ENCODE results near the gene FAM3A. TPM values are rescaled to one million over a fixed set of nuclear protein-coding genes. Genes with fewer than 3 reads are reported as not detected.
"Not testable (repeated sequence)": the region's sequence is repeated elsewhere in the genome, so short reads cannot be mapped to it uniquely, and the experiment has no call there.

FAM3A gene
- total RNA-seq, 1 experiment from 2014 or later: 47.5 TPM

- no peak for DNase-seq (ENCODE audit: low spot score)
- in situ Hi-C loops (cut with HindIII; ENCODE audit: low sequenced_read_pairs): no loop called here
These were observed 8.2 kb downstream of the FAM3A start for GRCh38 chrX:154507673-154508383.

- in situ Hi-C loops (cut with HindIII; ENCODE audit: low sequenced_read_pairs): no loop called here
- DNase-seq (ENCODE audit: low spot score): no peak
These were observed 9.3 kb downstream of the FAM3A start for GRCh38 chrX:154506483-154507332.

- in situ Hi-C loops (cut with HindIII; ENCODE audit: low sequenced_read_pairs): no loop called here
- DNase-seq (ENCODE audit: low spot score): no peak
These were observed 10.3 kb downstream of the FAM3A start for GRCh38 chrX:154505734-154506133.

GRCh38 chrX:154502989-154503388 is 13.0 kb downstream of the FAM3A start:
- DNase-seq (ENCODE audit: low spot score): no peak
- in situ Hi-C loops (cut with HindIII; ENCODE audit: low sequenced_read_pairs): no loop called here

GRCh38 chrX:154502098-154502497 is 13.9 kb downstream of the FAM3A start:
- no peak for DNase-seq (ENCODE audit: low spot score)
- in situ Hi-C loops (cut with HindIII; ENCODE audit: low sequenced_read_pairs): no loop called here

- in situ Hi-C loops (cut with HindIII; ENCODE audit: low sequenced_read_pairs); DNase-seq (ENCODE audit: low spot score): not testable (repeated sequence)
These were observed 14.6 kb downstream of the FAM3A start for GRCh38 chrX:154501423-154501822.

- DNase-seq (ENCODE audit: low spot score): not testable (repeated sequence)
These were observed 19.4 kb downstream of the FAM3A start for GRCh38 chrX:154496591-154497137.

GRCh38 chrX:154495472-154495922 is 20.5 kb downstream of the FAM3A start:
- in situ Hi-C loops (cut with HindIII; ENCODE audit: low sequenced_read_pairs): no loop called here
- DNase-seq (ENCODE audit: low spot score): no peak

More at GRCh38 chrX:154496591-154497137, 19.4 kb downstream of the FAM3A start:
- in situ Hi-C loops (cut with HindIII; ENCODE audit: low sequenced_read_pairs): not testable (repeated sequence)

GRCh38 chrX:154494715-154495114 is 21.3 kb downstream of the FAM3A start:
- DNase-seq (ENCODE audit: low spot score): no peak
- in situ Hi-C loops (cut with HindIII; ENCODE audit: low sequenced_read_pairs): no loop called here

- in situ Hi-C loops (cut with HindIII; ENCODE audit: low sequenced_read_pairs): no loop called here
- peak; percentile 91 for DNase-seq (ENCODE audit: low spot score)
These were observed 25.5 kb downstream of the FAM3A start, which contains the start of gene SLC10A3 for GRCh38 chrX:154490414-154491083. TSS of gene SLC10A3 (minus strand) at chrX:154490629. CDS start at chrX:154488940, 1,689 bp downstream.

GRCh38 chrX:154490021-154490413 is 26.0 kb downstream of the FAM3A start:
- DNase-seq (ENCODE audit: low spot score): no peak
- in situ Hi-C loops (cut with HindIII; ENCODE audit: low sequenced_read_pairs): no loop called here

- in situ Hi-C loops (cut with HindIII; ENCODE audit: low sequenced_read_pairs): no loop called here
- DNase-seq (ENCODE audit: low spot score): no peak
These were observed 26.9 kb downstream of the FAM3A start for GRCh38 chrX:154489182-154489581.

GRCh38 chrX:154488336-154489075 is 27.5 kb downstream of the FAM3A start:
- in situ Hi-C loops (cut with HindIII; ENCODE audit: low sequenced_read_pairs): no loop called here
- DNase-seq (ENCODE audit: low spot score): no peak

- in situ Hi-C loops (cut with HindIII; ENCODE audit: low sequenced_read_pairs): no loop called here
These were observed 28.3 kb downstream of the FAM3A start for GRCh38 chrX:154487518-154488290.

GRCh38 chrX:154486396-154487207 is 29.4 kb downstream of the FAM3A start, which contains the start of gene UBL4A:
TSS of gene UBL4A (minus strand) at chrX:154486615. CDS start at chrX:154486584, 31 bp downstream.
- no peak for DNase-seq (ENCODE audit: low spot score)
- in situ Hi-C loops (cut with HindIII; ENCODE audit: low sequenced_read_pairs): no loop called here

More at GRCh38 chrX:154487518-154488290, 28.3 kb downstream of the FAM3A start:
- no peak for DNase-seq (ENCODE audit: low spot score)

GRCh38 chrX:154486052-154486395 is 30.0 kb downstream of the FAM3A start:
- in situ Hi-C loops (cut with HindIII; ENCODE audit: low sequenced_read_pairs): no loop called here
- DNase-seq (ENCODE audit: low spot score): no peak

Measured in G401 (cell line).